ENCODE measurements around the gene OR2F1. TPM values are rescaled to one million over a fixed set of nuclear protein-coding genes. Genes with fewer than 3 reads are reported as not detected.

The OR2F1 gene
- total RNA-seq, 1 experiment from 2014 or later, result not detected

GRCh38 chr7:143954135-143954534 lies 509 bp upstream of the OR2F1 start:
- POLR2A ChIA-PET, result no interaction called here
- H3K9me3 ChIP-seq (ENCODE audit: control insufficient read depth in 1 of 2, insufficient read depth in 1 of 2, low read depth in 1 of 2, low read length in 2 of 2), result no peaks in the 10 kb centered on the region
- CTCF ChIA-PET, result no interaction called here
- DNase-seq (ENCODE audit: low read depth, low spot score) (no peak), ATAC-seq (no peak)
- no peak overlapping the region for H3K27ac ChIP-seq (ENCODE audit: low read depth, low read length)
- H3K4me1 ChIP-seq (ENCODE audit: control insufficient read depth in 1 of 2, insufficient read depth in 2 of 2, low read length in 2 of 2), result no peaks in the 10 kb centered on the region
- intact Hi-C loops (cut with micrococcal nuclease), result no loop called here
- no peaks in the 10 kb centered on the region for H3K9me2 ChIP-seq (ENCODE audit: insufficient read depth)
- BruUV-seq (replicated peaks), result no TSS peak
- H3K36me3 ChIP-seq (ENCODE audit: control insufficient read depth in 1 of 2, insufficient read depth in 2 of 2, low read length in 2 of 2), result no peaks in the 10 kb centered on the region
- H4K20me1 ChIP-seq (ENCODE audit: insufficient read depth), result no peaks in the 10 kb centered on the region
- RAD21 ChIA-PET (ENCODE audit: low non-redundant PET in 1 of 2, low total read pairs in 2 of 2, uncharacterized antibody in 2 of 2, unreplicated experiment in 2 of 2), result no interaction called here
- H3K4me3 ChIP-seq (replicated peaks in 1 of 2; ENCODE audit: low read depth in 1 of 2, low read length in 2 of 2), result no peak overlapping the region
- no peak overlapping the region for H2AFZ ChIP-seq (ENCODE audit: low read depth, low read length, poor library complexity, severe bottlenecking)
- no peaks in the 10 kb centered on the region for H3K27me3 ChIP-seq (ENCODE audit: insufficient read depth, low read length)
- TF ChIP-seq SP1 (IDR thresholded peaks at IDR 0.05; ENCODE audit: low read depth) (no peak), ATF3 (IDR thresholded peaks at IDR 0.05) (no peak), SIN3A (IDR thresholded peaks at IDR 0.05; ENCODE audit: low read depth) (no peak), CEBPB (IDR thresholded peaks at IDR 0.05; ENCODE audit: low read depth) (no peak), ELF1 (IDR thresholded peaks at IDR 0.05; ENCODE audit: borderline replicate concordance, low read depth) (no peak), POLR2AphosphoS5 (IDR thresholded peaks at IDR 0.05; ENCODE audit: low read depth, low read length) (no peak), JUND (IDR thresholded peaks at IDR 0.05) (no peak), REST (IDR thresholded peaks at IDR 0.05; ENCODE audit: low read depth) (no peak), MAX (IDR thresholded peaks at IDR 0.05) (no peak), EZH2phosphoT487 (IDR thresholded peaks at IDR 0.05; ENCODE audit: borderline replicate concordance) (no peak), EGR1 (IDR thresholded peaks at IDR 0.05; ENCODE audit: low read depth) (no peak), ZBTB33 (IDR thresholded peaks at IDR 0.05; ENCODE audit: extremely low read depth, insufficient replicate concordance, low read length) (no peak), YY1 (IDR thresholded peaks at IDR 0.05; ENCODE audit: extremely low read depth, insufficient replicate concordance, low read depth, low read length) (no peak), CBX3 (IDR thresholded peaks at IDR 0.05; ENCODE audit: low read depth) (no peak)
- H3K79me2 ChIP-seq (ENCODE audit: insufficient read depth, low read length), result no peaks in the 10 kb centered on the region
- no peak overlapping the region for H3K4me2 ChIP-seq (ENCODE audit: low read length)
- no peak overlapping the region for H3K9ac ChIP-seq (ENCODE audit: low read length)
